GM19452 (cell line): ENCODE results near the gene MRPL18.
"Not testable (repeated sequence)": the region's sequence is repeated elsewhere in the genome, so short reads cannot be mapped to it uniquely, and the experiment has no call there.

ENCODE experiments used
- ATAC-seq: cut with Tn5 transposase; IDR thresholded peaks from one replicate; pipeline ENCODE4 v1.9.1; 2021; ENCODE audit not compliant: unreplicated experiment

MRPL18 gene

GRCh38 chr6:159815410-159815809, 25.1 kb downstream of the MRPL18 start:
- no peak for ATAC-seq

- ATAC-seq = not testable (repeated sequence)
These were observed 26.5 kb downstream of the MRPL18 start for GRCh38 chr6:159816775-159817174.

- no peak for ATAC-seq
These were observed 27.9 kb downstream of the MRPL18 start for GRCh38 chr6:159817951-159818739.

GRCh38 chr6:159819098-159819497, 28.8 kb downstream of the MRPL18 start:
- no peak for ATAC-seq

GRCh38 chr6:159819932-159820640, 29.8 kb downstream of the MRPL18 start:
- no peak for ATAC-seq

GRCh38 chr6:159821122-159821521, 30.9 kb downstream of the MRPL18 start:
- ATAC-seq = no peak

- no peak for ATAC-seq
These were observed 31.5 kb downstream of the MRPL18 start for GRCh38 chr6:159821726-159822125.

- no peak for ATAC-seq
These were observed 33.7 kb downstream of the MRPL18 start for GRCh38 chr6:159823953-159824352.

GRCh38 chr6:159824690-159825089, 34.4 kb downstream of the MRPL18 start:
- not testable (repeated sequence) for ATAC-seq

GRCh38 chr6:159826004-159826403, 35.7 kb downstream of the MRPL18 start:
- ATAC-seq = no peak

GRCh38 chr6:159826968-159827647, 36.8 kb downstream of the MRPL18 start:
- no peak for ATAC-seq

- no peak for ATAC-seq
These were observed 37.8 kb downstream of the MRPL18 start for GRCh38 chr6:159828074-159828473.

- ATAC-seq = peak; percentile 74
These were observed 39.3 kb downstream of the MRPL18 start for GRCh38 chr6:159829526-159829925.

- ATAC-seq = no peak
These were observed 40.5 kb downstream of the MRPL18 start for GRCh38 chr6:159830501-159831372.

- no peak for ATAC-seq
These were observed 41.1 kb downstream of the MRPL18 start for GRCh38 chr6:159831373-159831679.

GRCh38 chr6:159832946-159833345, 42.7 kb downstream of the MRPL18 start:
- ATAC-seq = no peak

GRCh38 chr6:159833556-159833955, 43.3 kb downstream of the MRPL18 start:
- ATAC-seq = no peak

- ATAC-seq = no peak
These were observed 43.8 kb downstream of the MRPL18 start for GRCh38 chr6:159833997-159834603.

- ATAC-seq = no peak
These were observed 46.6 kb downstream of the MRPL18 start for GRCh38 chr6:159836718-159837490.

GRCh38 chr6:159837511-159837910, 47.2 kb downstream of the MRPL18 start:
- ATAC-seq = no peak
